HepG2 (cell line): Measurements from ENCODE around the gene CD81. TPM values are rescaled to one million over a fixed set of nuclear protein-coding genes. Genes with fewer than 3 reads are reported as not detected.

Experiments used
- ATAC-seq: fragments of 200-7000 bp; cut with Tn5 transposase; 3 replicates; pipeline ENCODE4 v1.9.1; 2020; ENCODE audit warnings: mild to moderate bottlenecking, moderate library complexity
- BruUV-seq: library from RNA; stranded (reverse); fragments of 400-500 nt; replicated peaks from 2 replicates; lab custom pipeline; 2021; lab: Mats Ljungman, UMichigan
- CTCF ChIA-PET: fragments of 300-600 bp; formaldehyde crosslinking; extraction: SDS; loops from one replicate; lab custom pipeline; 2021; ENCODE audit warnings: low total read pairs, inconsistent platforms, low intra/inter-chr PET ratio; lab: Yijun Ruan, JAX
- POLR2A ChIA-PET: fragments of 350-600 bp; sonication (Branson Sonifier 250); formaldehyde crosslinking; loops from one replicate; lab custom pipeline; 2020; ENCODE audit warnings: antibody characterized with exemption, inconsistent platforms; lab: Yijun Ruan, JAX
- DNase-seq: peaks from one replicate; pipeline ENCODE4 v3.0.0-alpha.2; 2015; ENCODE audit warnings: low spot score
- FAIRE-seq: peaks from 3 replicates; lab custom pipeline; 2011; peaks lifted over from hg19 to GRCh38; lab: Jason Lieb, UNC
- H2AFZ ChIP-seq: one replicate; pipeline ENCODE4 v1.6.1; 2011; ENCODE audit warnings: low read length, inconsistent platforms
- H3K27ac ChIP-seq: fragments of 300-600 bp; 3 replicates; pipeline ENCODE4 v1.8.0; 2011; ENCODE audit warnings: mixed run types, mild to moderate bottlenecking, mixed read lengths, low read length, inconsistent platforms; ENCODE audit not compliant: insufficient read depth; ENCODE audit errors: extremely low read length
- H3K27me3 ChIP-seq, 2 experiments: fragments of 200-600 bp in 1 of 2; 2 replicates in 1 of 2; 3 replicates in 1 of 2; pipeline versions ENCODE4 v1.6.0 to v1.8.0; 2011; ENCODE audit warnings: low read length in 2 of 2, mild to moderate bottlenecking in 2 of 2, moderate library complexity in 2 of 2, inconsistent platforms in 1 of 2; ENCODE audit not compliant: insufficient read depth in 2 of 2, control insufficient read depth in 1 of 2
- H3K36me3 ChIP-seq, 2 experiments: fragments of 200-600 bp in 1 of 2; replicated peaks in 1 of 2; 2 replicates in 1 of 2; 3 replicates in 1 of 2; pipeline versions ENCODE4 v1.5.1 to v1.8.0; 2011; ENCODE audit warnings: low read length in 2 of 2, inconsistent platforms in 1 of 2; ENCODE audit not compliant: insufficient read depth in 2 of 2, control insufficient read depth in 1 of 2
- H3K4me1 ChIP-seq: 2 replicates; pipeline ENCODE4 v1.5.1; 2012; ENCODE audit warnings: low read length, inconsistent platforms; ENCODE audit not compliant: insufficient read depth
- H3K4me2 ChIP-seq: 2 replicates; pipeline ENCODE4 v1.6.0; 2011; ENCODE audit warnings: low read depth, low read length, inconsistent platforms
- H3K4me3 ChIP-seq, 3 experiments: fragments of 200-600 bp in 1 of 3; sonication (generic), shearing (Covaris generic) in 1 of 3; replicated peaks in 1 of 3; 2 replicates each; pipeline ENCODE4 v1.5.1; 2011 to 2016; ENCODE audit warnings: low read length in 3 of 3, inconsistent platforms in 2 of 3, low read depth in 2 of 3, mild to moderate bottlenecking in 2 of 3, control low read depth in 1 of 3, mixed read lengths in 1 of 3; ENCODE audit not compliant: insufficient read depth in 1 of 3
- H3K79me2 ChIP-seq: one replicate; pipeline ENCODE4 v1.6.1; 2011; ENCODE audit warnings: low read length, inconsistent platforms; ENCODE audit not compliant: insufficient read depth
- H3K9ac ChIP-seq: 2 replicates; pipeline ENCODE4 v1.6.0; 2011; ENCODE audit warnings: mild to moderate bottlenecking, low read depth, low read length, inconsistent platforms; ENCODE audit not compliant: insufficient read depth
- H3K9me3 ChIP-seq: 2 replicates; pipeline ENCODE4 v1.5.1; 2012; ENCODE audit warnings: mild to moderate bottlenecking, low read length
- H4K20me1 ChIP-seq: 2 replicates; pipeline ENCODE4 v1.6.0; 2011; ENCODE audit warnings: inconsistent platforms, mild to moderate bottlenecking, low read length, moderate library complexity; ENCODE audit not compliant: insufficient read depth
- CREB1 ChIP-seq, 2 experiments: fragments of 450-650 bp in 1 of 2; IDR thresholded peaks; 2 replicates each; pipeline ENCODE4 v1.6.1; 2016 to 2017; ENCODE audit warnings: control low read depth in 1 of 2, mild to moderate bottlenecking in 1 of 2, missing compliant biosample characterization in 1 of 2, missing genetic modification characterization in 1 of 2
- KLF6 ChIP-seq: IDR thresholded peaks from 2 replicates; pipeline ENCODE4 v1.8.0; 2016; ENCODE audit warnings: missing biosample characterization, missing genetic modification reagents
- NAIF1 ChIP-seq: sonication (generic); formaldehyde crosslinking; IDR thresholded peaks from 2 replicates; pipeline ENCODE4 v1.5.0; 2020; ENCODE audit warnings: mild to moderate bottlenecking, missing genetic modification reagents, borderline replicate concordance
- NFRKB ChIP-seq: fragments of 450-650 bp; IDR thresholded peaks from 2 replicates; pipeline ENCODE4 v1.6.1; 2017
- TP53 ChIP-seq: sonication (generic); formaldehyde crosslinking; conservative IDR thresholded peaks from 2 replicates; pipeline ENCODE4 v1.4.0; 2020; ENCODE audit warnings: missing genetic modification reagents
- YY1 ChIP-seq: IDR thresholded peaks from 2 replicates; pipeline ENCODE4 v1.6.1; 2011; ENCODE audit warnings: low read length, low read depth, moderate library complexity, mild to moderate bottlenecking; ENCODE audit not compliant: insufficient read depth, insufficient replicate concordance
- ZEB1 ChIP-seq: IDR thresholded peaks from 2 replicates; pipeline ENCODE4 v1.6.1; 2012; ENCODE audit warnings: mild to moderate bottlenecking, low read depth, inconsistent platforms; ENCODE audit not compliant: insufficient replicate concordance
- ZIK1 ChIP-seq: sonication (generic); formaldehyde crosslinking; IDR thresholded peaks from 2 replicates; pipeline ENCODE4 v1.5.0; 2020; ENCODE audit warnings: mild to moderate bottlenecking, low read depth, missing genetic modification reagents, borderline replicate concordance
- ZNF577 ChIP-seq: sonication (generic); formaldehyde crosslinking; IDR thresholded peaks from 2 replicates; pipeline ENCODE4 v1.4.0; 2020; ENCODE audit warnings: mild to moderate bottlenecking, low read depth, missing genetic modification reagents, borderline replicate concordance
- ZNF746 ChIP-seq: sonication (generic); formaldehyde crosslinking; IDR thresholded peaks from 2 replicates; pipeline ENCODE4 v1.8.0; 2022; ENCODE audit warnings: mild to moderate bottlenecking, missing genetic modification reagents
- WGBS: methylation state at CpG from one replicate; pipeline ENCODE4 v1.1.6; 2017; ENCODE audit warnings: low lambda C conversion rate; 5-methylcytosine and 5-hydroxymethylcytosine counted together
- in situ Hi-C: cut with HindIII; loops from 2 replicates; pipeline ENCODE4 v1.10.0; 2017; ENCODE audit warnings: low pct_unique_long_range_greater_than_20kb; ENCODE audit not compliant: extremely low pct_ligation_motif_present
- intact Hi-C: fragments of 100-400 bp; cut with micrococcal nuclease; formaldehyde crosslinking; loops from one replicate; pipeline ENCODE4 v1.10.0; 2022; ENCODE audit not compliant: unreplicated experiment
- polyA plus RNA-seq, 8 experiments: library from polyadenylated mRNA; depleted of rRNA in 3 of 8; stranded (reverse) in 7 of 8; unstranded in 1 of 8; fragments of >200 nt; fragmentation: Illumina TruSeq in 4 of 8; extraction: Trizol in 4 of 8; gene quantifications; 2 replicates each; pipeline versions ENCODE4 v1.2.1 to v1.2.3, GENCODE V29; 2011 to 2016; ENCODE audit warnings: low read depth in 4 of 8, missing spikeins in 1 of 8, mixed read lengths in 1 of 8; ENCODE audit not compliant: insufficient read depth in 1 of 8
- total RNA-seq, 5 experiments: library from RNA; depleted of rRNA; stranded (reverse); fragments of >200 nt; fragmentation: Illumina TruSeq; extraction: Trizol; gene quantifications; 2 replicates each; pipeline ENCODE4 v1.2.3, GENCODE V29; 2016; ENCODE audit warnings: low read depth in 1 of 5
- TF ChIP-seq, protein P1 (sequence below): sonication (generic); formaldehyde crosslinking; IDR thresholded peaks from 2 replicates; pipeline ENCODE4 v1.4.0; 2020; ENCODE audit warnings: low read depth, mild to moderate bottlenecking, missing genetic modification reagents

The CD81 gene
- total and polyA plus RNA-seq, 2 of the 13 experiments (the other 11 are each of a cell fraction or from before 2014, with no cell fraction given) = not detected

DNA sequence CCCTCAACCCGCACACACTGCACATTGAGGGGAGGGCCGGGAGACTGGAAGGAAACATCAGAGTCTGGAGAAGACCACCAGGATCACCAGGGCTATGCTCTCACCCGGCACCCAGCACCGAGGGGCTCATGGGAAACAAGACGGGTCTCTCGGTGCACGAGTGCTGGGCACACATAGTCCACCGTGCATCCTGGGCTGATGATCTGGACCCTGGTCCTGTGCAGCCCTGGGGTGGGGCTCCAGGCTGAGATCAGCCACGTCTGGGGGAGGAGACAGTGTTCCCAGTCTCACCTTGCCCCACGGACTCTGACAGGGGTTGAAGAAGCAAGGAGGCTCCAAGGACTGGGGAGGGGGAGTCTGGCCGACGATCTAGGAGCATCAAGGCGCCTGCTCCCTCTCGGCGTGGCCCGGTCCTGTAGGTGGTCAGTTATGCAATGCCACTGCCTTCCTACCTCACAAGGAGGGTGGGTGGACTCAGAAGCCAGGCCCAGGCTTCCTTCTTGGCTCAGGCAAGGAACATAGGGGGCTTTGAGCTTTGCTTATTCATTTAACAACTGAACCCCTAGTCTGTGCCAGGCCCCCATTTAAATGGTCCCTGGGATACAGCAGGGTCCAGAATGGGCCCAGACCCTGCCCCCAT is 11.4 kb upstream of the CD81 start:
- FAIRE-seq (no peak), DNase-seq (no peak), ATAC-seq (no peak)
- no peak for TF ChIP-seq ZIK1
- TF ChIP-seq NAIF1 = no peak
- TF ChIP-seq ZNF746 = no peak
- no peak for TF ChIP-seq NFRKB
- no peak for TF ChIP-seq YY1
- TF ChIP-seq CREB1 (IDR thresholded peaks at IDR 0.05) = no peak
- TF ChIP-seq CREB1 (CRISPR knock-in tag; IDR thresholded peaks at IDR 0.05) = no peak
- no peak for TF ChIP-seq TP53 (CRISPR knock-in tag)
- Histone ChIP-seq H3K9ac (no peak overlapping the region), H2AFZ (no peak overlapping the region), H3K27ac (no peak overlapping the region), H3K4me2 (no peak overlapping the region), H3K36me3 (no peaks in the 10 kb centered on the region), H3K4me3 (no peak overlapping the region), H4K20me1 (no peaks in the 10 kb centered on the region), H3K4me1 (no peaks in the 10 kb centered on the region), H3K27me3 (peaks cover 13 to 69% of the 10 kb centered on the region in 2 experiments), H3K9me3 (no peaks in the 10 kb centered on the region), H3K79me2 (no peaks in the 10 kb centered on the region)
- intact Hi-C loops = no loop called here
- no TSS peak for BruUV-seq
- ChIA-PET CTCF (no interaction called here), POLR2A (no interaction called here)
- 14% methylated on average over 1 of the region's 16 CpGs for WGBS
- in situ Hi-C loops = no loop called here

DNA sequence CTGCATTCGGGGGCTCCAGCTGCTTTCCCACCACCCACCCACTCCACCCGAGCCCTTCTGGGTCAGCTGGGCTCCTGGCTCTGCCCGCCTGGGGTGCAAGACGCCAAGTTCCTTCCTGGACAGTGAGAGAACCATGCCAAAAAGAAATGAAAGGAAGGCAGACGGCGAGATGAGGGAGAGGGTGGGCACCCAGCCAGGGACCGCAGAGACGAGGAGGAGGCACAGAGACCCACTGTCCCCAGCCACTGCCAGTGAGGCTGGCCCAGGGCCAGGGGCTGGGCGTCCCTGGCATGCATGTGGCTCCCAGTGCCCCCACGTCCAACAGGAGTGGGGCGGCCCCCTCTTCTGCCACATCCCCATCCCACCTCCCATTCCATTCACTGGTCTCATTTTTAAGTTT is 10.8 kb upstream of the CD81 start:
- no peak overlapping the region for H3K4me2 ChIP-seq
- POLR2A ChIA-PET = no interaction called here
- WGBS = 13% methylated on average over 8 of the region's 11 CpGs
- FAIRE-seq = no peak
- no peaks in the 10 kb centered on the region for H3K9me3 ChIP-seq
- H3K27me3 ChIP-seq = peaks cover 13 to 66% of the 10 kb centered on the region in 2 experiments; a peak in 4 of 5 replicates
- no peak for DNase-seq
- H3K4me1 ChIP-seq = no peaks in the 10 kb centered on the region
- H3K79me2 ChIP-seq = no peaks in the 10 kb centered on the region
- intact Hi-C loops (no loop called here), in situ Hi-C loops (no loop called here)
- no peak overlapping the region for H2AFZ ChIP-seq
- no peaks in the 10 kb centered on the region for H3K36me3 ChIP-seq
- H3K9ac ChIP-seq = no peak overlapping the region
- BruUV-seq = no TSS peak
- no peaks in the 10 kb centered on the region for H4K20me1 ChIP-seq
- H3K27ac ChIP-seq = no peak overlapping the region
- no peak for ATAC-seq
- CTCF ChIA-PET = no interaction called here
- TF ChIP-seq ZNF577 (CRISPR knock-in tag) (no peak), ZEB1 (no peak), KLF6 (CRISPR knock-in tag) (no peak)
- TF ChIP-seq, protein P1, sequence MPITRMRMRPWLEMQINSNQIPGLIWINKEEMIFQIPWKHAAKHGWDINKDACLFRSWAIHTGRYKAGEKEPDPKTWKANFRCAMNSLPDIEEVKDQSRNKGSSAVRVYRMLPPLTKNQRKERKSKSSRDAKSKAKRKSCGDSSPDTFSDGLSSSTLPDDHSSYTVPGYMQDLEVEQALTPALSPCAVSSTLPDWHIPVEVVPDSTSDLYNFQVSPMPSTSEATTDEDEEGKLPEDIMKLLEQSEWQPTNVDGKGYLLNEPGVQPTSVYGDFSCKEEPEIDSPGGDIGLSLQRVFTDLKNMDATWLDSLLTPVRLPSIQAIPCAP (CRISPR knock-in tag) = no peak
- no peak overlapping the region for H3K4me3 ChIP-seq
